Measurements from ENCODE around the gene MTMR6. TPM values are rescaled to one million over a fixed set of nuclear protein-coding genes. Genes with fewer than 3 reads are reported as not detected.
A peak's percentile ranks its signal among the peaks of the same experiment; 100 is the strongest.
"Not testable (repeated sequence)": the region's sequence is repeated elsewhere in the genome, so short reads cannot be mapped to it uniquely, and the experiment has no call there.

MTMR6 gene
- total RNA-seq, 1 donor from 2014 or later: 9.6 TPM

DNA sequence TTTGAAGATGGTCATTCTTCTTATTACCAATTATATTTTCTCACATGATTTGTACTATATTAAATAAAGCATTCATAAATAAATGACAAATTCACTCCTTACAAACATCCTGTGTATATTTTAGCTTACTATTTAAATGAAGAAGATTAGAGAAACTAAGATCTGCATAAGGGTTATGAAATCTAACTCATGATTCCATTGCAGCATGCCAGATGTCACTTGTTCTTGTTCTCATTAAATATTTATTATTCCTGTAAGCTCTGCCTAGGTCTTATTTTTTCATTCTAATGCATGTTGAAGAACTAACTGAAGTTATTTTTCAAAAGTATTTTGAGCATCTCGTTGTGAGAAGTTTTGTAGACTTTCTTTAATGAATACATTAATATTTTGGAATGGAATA lies 32.5 kb upstream of the MTMR6 start:
- TF ChIP-seq, protein P1, sequence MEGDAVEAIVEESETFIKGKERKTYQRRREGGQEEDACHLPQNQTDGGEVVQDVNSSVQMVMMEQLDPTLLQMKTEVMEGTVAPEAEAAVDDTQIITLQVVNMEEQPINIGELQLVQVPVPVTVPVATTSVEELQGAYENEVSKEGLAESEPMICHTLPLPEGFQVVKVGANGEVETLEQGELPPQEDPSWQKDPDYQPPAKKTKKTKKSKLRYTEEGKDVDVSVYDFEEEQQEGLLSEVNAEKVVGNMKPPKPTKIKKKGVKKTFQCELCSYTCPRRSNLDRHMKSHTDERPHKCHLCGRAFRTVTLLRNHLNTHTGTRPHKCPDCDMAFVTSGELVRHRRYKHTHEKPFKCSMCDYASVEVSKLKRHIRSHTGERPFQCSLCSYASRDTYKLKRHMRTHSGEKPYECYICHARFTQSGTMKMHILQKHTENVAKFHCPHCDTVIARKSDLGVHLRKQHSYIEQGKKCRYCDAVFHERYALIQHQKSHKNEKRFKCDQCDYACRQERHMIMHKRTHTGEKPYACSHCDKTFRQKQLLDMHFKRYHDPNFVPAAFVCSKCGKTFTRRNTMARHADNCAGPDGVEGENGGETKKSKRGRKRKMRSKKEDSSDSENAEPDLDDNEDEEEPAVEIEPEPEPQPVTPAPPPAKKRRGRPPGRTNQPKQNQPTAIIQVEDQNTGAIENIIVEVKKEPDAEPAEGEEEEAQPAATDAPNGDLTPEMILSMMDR (IDR thresholded peaks at IDR 0.05; ENCODE audit: unreplicated experiment): no peak
- peaks cover 6% of the 10 kb centered on the region for H3K36me3 Mint-ChIP-seq (ENCODE audit: insufficient read depth)
- no peak for DNase-seq (ENCODE audit: low spot score, unreplicated experiment)
- no peak overlapping the region for H3K27ac Mint-ChIP-seq
- no peaks in the 10 kb centered on the region for H3K4me1 Mint-ChIP-seq (ENCODE audit: low read depth)
- no peaks in the 10 kb centered on the region for H3K9me3 Mint-ChIP-seq (ENCODE audit: low read depth)
- no peaks in the 10 kb centered on the region for H3K27me3 Mint-ChIP-seq
- no peak overlapping the region for H3K4me3 Mint-ChIP-seq (ENCODE audit: low read depth)

DNA sequence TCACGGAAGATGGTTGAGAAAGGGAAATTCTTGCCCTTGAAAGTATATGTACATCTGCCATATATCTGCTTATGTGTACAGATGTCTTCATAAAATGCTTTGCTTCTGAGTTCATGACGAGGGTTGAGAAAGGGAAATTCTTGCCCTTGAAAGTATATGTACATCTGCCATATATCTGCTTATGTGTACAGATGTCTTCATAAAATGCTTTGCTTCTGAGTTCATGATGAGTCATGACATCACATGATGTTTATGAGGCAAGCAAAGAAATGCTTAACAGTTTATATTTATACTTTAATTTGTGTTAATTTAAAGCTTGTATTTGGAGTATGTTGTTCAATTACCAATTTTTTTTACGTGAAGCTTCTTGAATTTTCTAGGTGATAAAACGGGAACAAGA lies 31.7 kb upstream of the MTMR6 start:
- not testable (repeated sequence) for H3K9me3 Mint-ChIP-seq (ENCODE audit: low read depth); H3K4me3 Mint-ChIP-seq (ENCODE audit: low read depth); H3K27me3 Mint-ChIP-seq; DNase-seq (ENCODE audit: low spot score, unreplicated experiment); H3K4me1 Mint-ChIP-seq (ENCODE audit: low read depth); H3K27ac Mint-ChIP-seq; H3K36me3 Mint-ChIP-seq (ENCODE audit: insufficient read depth)

DNA sequence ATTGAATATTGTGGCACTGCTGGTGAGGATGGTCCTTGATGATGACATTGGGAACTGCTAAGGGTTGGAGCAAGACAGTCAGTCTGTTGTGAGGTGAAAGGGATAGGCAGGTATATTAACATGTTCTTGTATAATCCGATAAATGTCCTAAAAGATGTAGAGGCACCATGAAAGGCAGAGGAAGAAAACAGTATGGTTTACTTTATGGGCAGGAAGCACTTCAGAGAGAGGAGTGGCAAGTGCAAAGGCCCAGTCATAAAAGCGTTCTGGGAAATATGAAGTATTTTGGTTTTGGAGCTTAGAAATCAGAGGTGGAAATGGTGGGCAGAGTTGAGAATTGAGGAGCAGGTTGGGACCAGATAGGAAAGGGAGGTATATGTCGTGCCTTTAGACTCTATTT lies 23.6 kb upstream of the MTMR6 start:
- no peaks in the 10 kb centered on the region for H3K27me3 Mint-ChIP-seq
- H3K27ac Mint-ChIP-seq: peak overlapping the region; percentile 84
- no peaks in the 10 kb centered on the region for H3K9me3 Mint-ChIP-seq (ENCODE audit: low read depth)
- H3K36me3 Mint-ChIP-seq (ENCODE audit: insufficient read depth): peaks cover 18% of the 10 kb centered on the region
- H3K4me3 Mint-ChIP-seq (ENCODE audit: low read depth): no peak overlapping the region
- H3K4me1 Mint-ChIP-seq (ENCODE audit: low read depth): peaks cover 4% of the 10 kb centered on the region
- TF ChIP-seq, protein P1 (IDR thresholded peaks at IDR 0.05; ENCODE audit: unreplicated experiment): no peak
- DNase-seq (ENCODE audit: low spot score, unreplicated experiment): no peak

DNA sequence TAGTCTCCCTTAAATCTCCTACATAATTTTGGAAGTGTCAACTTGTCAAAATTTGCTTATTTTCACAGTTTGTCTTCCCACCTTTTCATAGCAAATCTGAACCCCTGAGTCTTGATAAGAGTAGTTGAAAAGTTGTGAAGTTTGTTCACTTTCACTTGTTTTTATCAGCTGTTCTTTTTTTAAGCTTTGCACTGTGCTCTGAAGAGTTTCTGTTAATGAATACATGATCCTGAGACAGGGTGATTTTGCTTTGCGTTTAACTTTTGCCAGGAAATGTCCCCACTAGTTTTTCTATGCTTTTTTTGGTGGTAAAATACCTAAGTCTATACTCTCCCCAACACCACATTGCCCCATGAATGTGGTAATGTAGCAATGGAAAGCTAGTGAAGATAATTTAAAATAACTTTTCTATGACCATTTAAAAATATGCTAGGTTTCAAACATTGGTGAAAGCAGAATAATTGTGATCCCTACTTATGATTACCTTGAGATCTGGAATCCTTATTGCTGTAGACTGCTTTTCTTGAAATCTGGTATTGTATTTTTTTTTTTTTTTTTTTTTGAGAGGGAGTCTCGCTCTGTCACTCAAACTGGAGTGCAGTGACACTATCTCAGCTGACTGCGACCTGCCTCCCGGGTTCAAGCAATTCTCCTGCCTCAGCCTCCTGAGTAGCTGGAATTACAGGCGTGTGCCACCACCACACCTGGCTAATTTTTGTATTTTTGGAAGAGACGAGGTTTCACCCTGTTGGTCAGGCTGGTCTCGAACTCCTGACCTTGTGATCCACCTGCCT lies 19.6 kb upstream of the MTMR6 start:
- Mint-ChIP-seq H3K4me3 (ENCODE audit: low read depth) (no peak overlapping the region), H3K27me3 (no peaks in the 10 kb centered on the region), H3K9me3 (ENCODE audit: low read depth) (no peaks in the 10 kb centered on the region), H3K36me3 (ENCODE audit: insufficient read depth) (peaks cover 12% of the 10 kb centered on the region), H3K27ac (peak overlapping the region; percentile 25), H3K4me1 (ENCODE audit: low read depth) (peaks cover 16% of the 10 kb centered on the region)
- TF ChIP-seq, protein P1 (IDR thresholded peaks at IDR 0.05; ENCODE audit: unreplicated experiment): no peak
- no peak for DNase-seq (ENCODE audit: low spot score, unreplicated experiment)

DNA sequence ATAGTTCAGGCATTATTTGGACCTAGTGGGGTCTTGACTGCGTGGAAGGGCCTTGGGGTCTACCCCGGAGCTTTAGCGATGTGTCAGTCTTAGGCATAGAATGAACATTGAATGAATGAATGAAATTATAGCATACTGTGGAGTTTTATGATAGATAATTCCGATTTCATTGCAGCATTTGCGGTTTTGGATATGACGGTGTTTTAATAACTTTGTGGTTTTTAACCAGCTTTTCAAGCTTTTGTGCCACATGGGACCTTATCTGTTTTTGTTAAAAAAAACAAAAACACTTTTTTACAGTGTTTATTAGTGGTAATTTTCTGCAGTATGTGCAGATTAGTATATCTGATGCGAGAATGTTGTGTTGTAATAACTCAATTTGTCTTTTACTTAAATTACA lies 14.8 kb upstream of the MTMR6 start:
- Mint-ChIP-seq H3K4me3 (ENCODE audit: low read depth) (peak overlapping the region; percentile 89), H3K36me3 (ENCODE audit: insufficient read depth) (peaks cover 2% of the 10 kb centered on the region), H3K27ac (peak overlapping the region; percentile 76), H3K9me3 (ENCODE audit: low read depth) (no peaks in the 10 kb centered on the region), H3K4me1 (ENCODE audit: low read depth) (peaks cover 17% of the 10 kb centered on the region), H3K27me3 (peaks cover 25% of the 10 kb centered on the region)
- DNase-seq (ENCODE audit: low spot score, unreplicated experiment): no peak
- TF ChIP-seq, protein P1 (IDR thresholded peaks at IDR 0.05; ENCODE audit: unreplicated experiment): no peak
